ENCODE data around the gene ACTR2.
A peak's percentile ranks its signal among the peaks of the same experiment; 100 is the strongest.

The ACTR2 gene

GRCh38 chr2:65281627-65282351 is 54.2 kb downstream of the ACTR2 start:
- DNase-seq, result no peak

GRCh38 chr2:65282477-65283053 is 54.9 kb downstream of the ACTR2 start:
- no peak for DNase-seq

- DNase-seq, result no peak
Observed at GRCh38 chr2:65287364-65287763, 59.7 kb downstream of the ACTR2 start.

GRCh38 chr2:65291216-65292105 is 63.8 kb downstream of the ACTR2 start:
- no peak for DNase-seq

- no peak for DNase-seq
Observed at GRCh38 chr2:65292106-65292400, 64.4 kb downstream of the ACTR2 start.

- DNase-seq, result no peak
Observed at GRCh38 chr2:65292461-65293011, 64.9 kb downstream of the ACTR2 start.

GRCh38 chr2:65293376-65293775 is 65.7 kb downstream of the ACTR2 start:
- no peak for DNase-seq

GRCh38 chr2:65294136-65294535 is 66.5 kb downstream of the ACTR2 start:
- DNase-seq, result no peak

GRCh38 chr2:65294701-65295100 is 67.1 kb downstream of the ACTR2 start:
- no peak for DNase-seq

- DNase-seq, result no peak
Observed at GRCh38 chr2:65296971-65297370, 69.3 kb downstream of the ACTR2 start.

GRCh38 chr2:65297544-65297943 is 69.9 kb downstream of the ACTR2 start:
- DNase-seq, result no peak

GRCh38 chr2:65298089-65298488 is 70.5 kb downstream of the ACTR2 start:
- DNase-seq, result no peak

- no peak for DNase-seq
Observed at GRCh38 chr2:65299246-65299645, 71.6 kb downstream of the ACTR2 start.

- DNase-seq, result no peak
Observed at GRCh38 chr2:65300134-65300760, 72.6 kb downstream of the ACTR2 start.

- DNase-seq, result peak; percentile 37
Observed at GRCh38 chr2:65300761-65301711, 73.4 kb downstream of the ACTR2 start.

GRCh38 chr2:65305934-65306333 is 78.3 kb downstream of the ACTR2 start:
- DNase-seq, result no peak

GRCh38 chr2:65309699-65310098 is 82.1 kb downstream of the ACTR2 start:
- no peak for DNase-seq

GRCh38 chr2:65311049-65311448 is 83.4 kb downstream of the ACTR2 start:
- no peak for DNase-seq

- DNase-seq, result no peak
Observed at GRCh38 chr2:65311596-65311995, 84.0 kb downstream of the ACTR2 start.

GRCh38 chr2:65313126-65313953 is 85.7 kb downstream of the ACTR2 start:
- DNase-seq, result no peak

GRCh38 chr2:65313954-65314256 is 86.3 kb downstream of the ACTR2 start:
- DNase-seq, result no peak

Data from activated gamma-delta T cell (primary cell).